GM18951 (cell line): Measurements from ENCODE around the gene ACYP2.

Source experiments
- POLR2A ChIP-seq: IDR thresholded peaks from 4 replicates; pipeline ENCODE4 v1.6.1; 2011; ENCODE audit warnings: mild to moderate bottlenecking; ENCODE audit not compliant: insufficient read length, insufficient read depth; ENCODE audit errors: extremely low read depth
- in situ Hi-C: fragments of 300-500 bp; cut with MboI; formaldehyde crosslinking; loops from one replicate; pipeline ENCODE4 v1.12.0; 2022; ENCODE audit warnings: low sequenced_read_pairs, mixed read lengths, inconsistent platforms; ENCODE audit not compliant: unreplicated experiment

The ACYP2 gene

GRCh38 chr2:54191361-54192135 lies 76.1 kb downstream of the ACYP2 start:
- in situ Hi-C loops = no loop called here
- no peak for TF ChIP-seq POLR2A

GRCh38 chr2:54194761-54195750 lies 79.6 kb downstream of the ACYP2 start:
- in situ Hi-C loops = no loop called here
- no peak for TF ChIP-seq POLR2A

GRCh38 chr2:54196646-54197045 lies 81.2 kb downstream of the ACYP2 start:
- in situ Hi-C loops = no loop called here
- TF ChIP-seq POLR2A = no peak

DNA sequence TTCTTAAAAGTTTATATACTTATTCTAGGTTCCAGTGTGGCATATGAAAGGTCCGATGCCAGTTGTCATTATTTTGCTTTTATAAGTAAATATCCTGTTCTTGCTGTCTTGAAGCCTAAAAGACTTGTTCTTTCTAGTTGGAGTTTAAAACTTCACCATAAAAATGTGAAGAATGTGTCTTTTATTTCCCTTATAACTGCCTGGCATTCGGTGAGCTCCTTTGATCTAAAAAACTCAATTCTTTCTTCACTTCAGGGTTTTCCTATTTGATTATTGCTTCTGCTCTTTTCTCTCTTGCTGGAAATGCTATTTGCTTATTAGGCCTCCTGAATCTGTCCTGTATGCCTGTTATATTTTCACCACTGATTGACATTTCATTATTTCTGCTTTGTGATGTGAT lies 89.1 kb downstream of the ACYP2 start:
- no peak for TF ChIP-seq POLR2A

DNA sequence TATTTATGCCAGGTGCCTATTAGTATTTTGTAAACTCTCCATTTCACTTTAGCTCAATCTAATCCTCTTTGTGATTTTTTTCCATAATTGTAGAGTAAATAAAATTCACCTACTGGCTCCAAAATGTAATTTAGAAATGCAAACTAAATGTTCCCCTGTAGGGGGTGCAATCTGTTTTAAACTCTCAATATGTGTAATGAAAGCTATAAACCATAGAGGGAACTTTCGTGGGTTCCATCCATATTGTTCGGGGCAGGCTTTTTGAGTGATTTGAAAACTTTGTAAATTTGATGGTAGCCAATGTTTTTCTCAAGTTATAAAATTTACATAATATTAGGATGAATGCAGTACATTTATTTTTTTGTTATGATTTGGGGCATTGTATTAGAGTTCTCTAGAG lies 91.2 kb downstream of the ACYP2 start:
- in situ Hi-C loops = no loop called here
- TF ChIP-seq POLR2A = no peak

More for the DNA sequence above, 89.1 kb downstream of the ACYP2 start:
- in situ Hi-C loops = no loop called here

DNA sequence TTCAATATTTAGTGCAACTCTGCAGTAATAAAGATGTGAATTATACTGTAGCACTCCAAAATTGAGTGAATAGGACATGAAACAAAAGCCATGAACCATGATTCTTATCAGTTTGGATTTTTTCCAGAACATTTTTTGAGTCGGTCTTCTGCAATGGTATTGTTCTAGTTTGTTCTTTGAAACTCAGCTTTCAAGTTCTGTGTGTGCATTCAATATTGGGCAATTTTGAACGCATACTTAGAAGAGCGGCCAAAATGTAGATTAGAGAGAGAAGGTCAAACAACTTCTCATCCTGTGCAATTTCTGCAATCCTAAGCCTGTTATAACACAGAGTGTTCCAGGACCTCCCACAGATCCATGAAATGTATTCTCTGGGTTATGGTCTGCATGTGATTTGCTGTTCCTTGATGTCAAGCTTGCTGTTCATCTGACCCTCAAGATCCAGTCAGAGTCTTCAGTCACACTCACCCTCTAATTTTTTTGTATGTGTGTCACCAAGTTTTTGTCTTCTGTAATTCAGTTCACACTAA lies 92.3 kb downstream of the ACYP2 start:
- no peak for TF ChIP-seq POLR2A
- in situ Hi-C loops = no loop called here

DNA sequence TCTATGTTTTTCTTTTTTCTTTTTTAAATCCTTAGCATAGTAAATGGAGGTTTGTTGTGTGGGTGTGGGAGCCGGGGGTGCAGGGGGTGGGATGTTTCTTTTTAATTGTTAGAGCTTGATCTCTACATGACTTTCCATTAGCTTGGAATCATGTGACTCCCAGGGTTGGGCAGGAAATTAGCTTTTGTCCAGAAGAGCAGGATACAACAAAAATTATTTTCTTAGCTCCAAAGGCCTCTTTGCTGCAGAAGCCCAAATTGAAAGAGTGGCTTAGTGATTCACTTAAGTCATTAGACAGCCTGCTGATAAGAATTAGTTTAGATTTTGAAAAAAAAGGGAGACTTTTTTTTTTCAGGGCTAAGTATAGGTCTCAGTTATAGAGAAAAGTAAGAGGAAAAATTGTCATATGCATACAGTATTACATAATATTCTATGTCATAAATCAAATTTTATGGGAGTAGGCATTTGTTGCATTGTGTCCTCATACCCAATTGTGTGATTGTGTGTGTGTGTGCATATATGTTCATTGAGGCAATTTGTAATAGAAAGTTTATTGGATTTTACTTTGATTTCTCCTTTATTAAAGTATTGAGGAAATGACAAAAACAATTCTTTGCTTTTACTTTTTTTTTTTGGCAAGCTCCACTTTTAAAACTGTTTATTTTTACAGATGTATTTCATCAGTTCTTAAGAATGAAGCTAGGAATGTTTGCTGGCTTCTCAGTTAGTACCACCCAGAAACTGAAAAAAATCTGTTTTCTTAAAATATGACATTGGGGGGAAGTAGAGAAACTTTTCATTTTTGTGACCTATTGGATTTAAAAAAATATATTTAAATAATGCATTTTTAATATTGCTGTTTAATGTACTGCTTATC lies 93.2 kb downstream of the ACYP2 start:
- in situ Hi-C loops = no loop called here
- TF ChIP-seq POLR2A = no peak

DNA sequence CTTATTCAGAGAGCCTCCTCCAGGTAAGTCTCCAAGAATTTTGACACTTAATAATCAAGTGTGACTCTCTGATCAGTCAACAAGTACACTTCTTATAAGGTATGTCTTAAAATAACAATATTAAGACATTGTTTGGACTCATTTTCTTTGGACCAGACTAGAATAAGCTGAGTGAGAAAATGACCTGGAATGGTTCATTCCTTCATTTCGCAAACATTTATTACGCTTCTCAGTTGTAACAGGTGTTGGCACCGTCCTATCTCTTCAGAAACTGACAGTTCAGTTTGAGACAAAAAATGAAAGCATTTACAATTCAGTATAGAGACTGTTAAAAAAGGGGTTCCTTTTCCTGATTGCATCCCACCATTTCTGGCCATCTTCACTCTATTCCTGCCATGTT lies 94.0 kb downstream of the ACYP2 start:
- TF ChIP-seq POLR2A = no peak

GRCh38 chr2:54212456-54212855 lies 97.0 kb downstream of the ACYP2 start:
- in situ Hi-C loops = no loop called here
- TF ChIP-seq POLR2A = no peak

More for the DNA sequence above, 94.0 kb downstream of the ACYP2 start:
- in situ Hi-C loops = no loop called here

GRCh38 chr2:54213082-54213481 lies 97.7 kb downstream of the ACYP2 start:
- no peak for TF ChIP-seq POLR2A
- in situ Hi-C loops = no loop called here

DNA sequence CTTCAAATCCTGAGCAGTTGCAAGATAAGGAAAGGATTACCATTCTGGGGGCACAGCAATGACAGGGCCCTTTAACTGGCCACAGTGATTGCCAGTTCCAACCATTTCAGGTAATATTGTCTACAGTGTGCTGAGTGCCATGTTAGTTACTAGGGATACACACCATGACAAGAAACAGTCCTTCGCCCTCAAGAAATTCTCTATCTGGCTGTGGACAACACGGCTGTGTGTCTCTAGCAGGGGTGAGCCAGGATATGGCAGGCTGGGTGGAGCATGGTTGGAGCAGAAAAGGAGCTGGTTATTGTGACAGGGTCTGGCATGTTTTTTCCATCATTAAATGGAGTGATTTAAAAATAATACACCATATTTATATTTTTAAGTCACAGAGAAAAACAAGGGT lies 109.6 kb downstream of the ACYP2 start:
- in situ Hi-C loops = no loop called here
- TF ChIP-seq POLR2A = no peak

DNA sequence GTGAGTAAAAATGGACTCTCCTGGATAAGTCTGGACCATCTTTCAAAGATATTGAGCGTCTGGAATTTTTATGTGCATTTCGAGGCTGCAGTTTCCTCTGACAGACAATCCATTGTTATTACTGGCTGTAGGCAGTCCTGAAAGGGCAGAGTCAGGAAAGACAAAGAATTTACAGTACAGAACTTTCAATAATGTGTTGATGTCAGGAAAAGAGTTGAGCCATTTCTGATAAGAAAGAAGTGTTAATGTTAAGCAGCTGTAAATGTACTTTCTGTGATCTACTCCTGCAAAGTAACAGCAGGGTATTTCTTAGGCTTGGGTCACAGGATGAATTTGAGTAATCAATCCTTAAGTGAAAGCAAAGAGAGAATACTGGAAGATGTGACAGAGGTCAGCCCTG lies 110.8 kb downstream of the ACYP2 start:
- in situ Hi-C loops = no loop called here
- TF ChIP-seq POLR2A = no peak
